ENCODE results near the gene SYT6. TPM values are rescaled to one million over a fixed set of nuclear protein-coding genes. Genes with fewer than 3 reads are reported as not detected.

Gene SYT6
- total RNA-seq, 1 experiment from 2014 or later = not detected

DNA sequence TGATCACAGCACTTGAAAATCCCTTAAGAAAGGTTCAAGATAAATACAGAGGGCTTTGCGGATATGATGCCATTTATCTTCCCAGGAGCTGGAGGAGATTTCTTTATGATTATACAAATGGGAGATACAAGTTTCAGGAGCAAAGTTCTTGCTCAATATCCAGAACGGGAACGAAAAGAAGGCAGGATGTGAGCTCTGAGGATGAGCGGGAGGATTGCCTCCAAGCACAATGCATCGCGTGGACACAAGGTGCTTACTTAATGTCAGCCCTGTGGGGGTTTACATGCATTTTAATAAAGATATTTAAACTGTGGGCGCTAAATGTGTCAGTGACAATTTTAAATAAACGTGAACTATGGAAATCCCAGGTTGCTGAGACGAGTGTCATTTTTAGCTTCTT lies 59.0 kb downstream of the SYT6 start (continued):
- TF ChIP-seq TCF7L2 (IDR thresholded peaks at IDR 0.05; ENCODE audit: borderline replicate concordance, extremely low read depth, insufficient read depth, insufficient read length) (no peak), ELF1 (IDR thresholded peaks at IDR 0.05; ENCODE audit: borderline replicate concordance, low read depth) (no peak), SP1 (IDR thresholded peaks at IDR 0.05; ENCODE audit: low read depth) (no peak), CBX3 (IDR thresholded peaks at IDR 0.05; ENCODE audit: low read depth) (no peak)
- TF ChIP-seq, protein P1, sequence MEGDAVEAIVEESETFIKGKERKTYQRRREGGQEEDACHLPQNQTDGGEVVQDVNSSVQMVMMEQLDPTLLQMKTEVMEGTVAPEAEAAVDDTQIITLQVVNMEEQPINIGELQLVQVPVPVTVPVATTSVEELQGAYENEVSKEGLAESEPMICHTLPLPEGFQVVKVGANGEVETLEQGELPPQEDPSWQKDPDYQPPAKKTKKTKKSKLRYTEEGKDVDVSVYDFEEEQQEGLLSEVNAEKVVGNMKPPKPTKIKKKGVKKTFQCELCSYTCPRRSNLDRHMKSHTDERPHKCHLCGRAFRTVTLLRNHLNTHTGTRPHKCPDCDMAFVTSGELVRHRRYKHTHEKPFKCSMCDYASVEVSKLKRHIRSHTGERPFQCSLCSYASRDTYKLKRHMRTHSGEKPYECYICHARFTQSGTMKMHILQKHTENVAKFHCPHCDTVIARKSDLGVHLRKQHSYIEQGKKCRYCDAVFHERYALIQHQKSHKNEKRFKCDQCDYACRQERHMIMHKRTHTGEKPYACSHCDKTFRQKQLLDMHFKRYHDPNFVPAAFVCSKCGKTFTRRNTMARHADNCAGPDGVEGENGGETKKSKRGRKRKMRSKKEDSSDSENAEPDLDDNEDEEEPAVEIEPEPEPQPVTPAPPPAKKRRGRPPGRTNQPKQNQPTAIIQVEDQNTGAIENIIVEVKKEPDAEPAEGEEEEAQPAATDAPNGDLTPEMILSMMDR (IDR thresholded peaks at IDR 0.05 in 2 of 3, conservative IDR thresholded peaks at IDR 0.05 in 1 of 3; ENCODE audit: borderline replicate concordance in 1 of 3, insufficient read depth in 1 of 3, low read depth in 2 of 3, low read length in 2 of 3) = no peak

DNA sequence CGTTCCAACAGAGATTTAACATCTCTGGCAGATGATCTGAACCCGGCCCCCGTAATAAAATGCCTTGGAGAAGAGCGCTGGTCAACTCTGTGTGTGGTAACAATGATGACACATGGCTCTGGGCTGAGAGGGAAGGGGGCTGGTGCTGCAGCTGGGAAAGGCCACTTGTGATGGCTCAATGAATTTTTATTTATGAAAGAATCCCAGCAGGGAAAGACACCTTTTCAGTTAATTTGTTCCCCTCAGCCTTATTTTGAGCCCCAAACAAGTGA lies 59.4 kb downstream of the SYT6 start:
- intact Hi-C loops (cut with micrococcal nuclease) = no loop called here
- DNase-seq (ENCODE audit: low read depth, low spot score) (no peak), ATAC-seq (no peak)
- H2AFZ ChIP-seq (ENCODE audit: low read depth, low read length, poor library complexity, severe bottlenecking) = no peak overlapping the region
- no peak overlapping the region for H3K4me2 ChIP-seq (ENCODE audit: low read length)
- peaks cover 44% of the 10 kb centered on the region for H3K27me3 ChIP-seq (ENCODE audit: insufficient read depth, low read length)
- RAD21 ChIA-PET (ENCODE audit: low non-redundant PET in 1 of 2, low total read pairs in 2 of 2, uncharacterized antibody in 2 of 2, unreplicated experiment in 2 of 2) = no interaction called here
- POLR2A ChIA-PET = no interaction called here
- H3K9ac ChIP-seq (ENCODE audit: low read length) = no peak overlapping the region
- H3K4me1 ChIP-seq (ENCODE audit: control insufficient read depth in 1 of 2, insufficient read depth in 2 of 2, low read length in 2 of 2) = no peaks in the 10 kb centered on the region
- H3K4me3 ChIP-seq (replicated peaks in 1 of 2; ENCODE audit: low read depth in 1 of 2, low read length in 2 of 2) = no peak overlapping the region
- no peak overlapping the region for H3K27ac ChIP-seq (ENCODE audit: low read depth, low read length)
- CTCF ChIA-PET = no interaction called here
- no peaks in the 10 kb centered on the region for H3K79me2 ChIP-seq (ENCODE audit: insufficient read depth, low read length)
- H3K9me3 ChIP-seq (ENCODE audit: control insufficient read depth in 1 of 2, insufficient read depth in 1 of 2, low read depth in 1 of 2, low read length in 2 of 2) = no peaks in the 10 kb centered on the region
- H3K36me3 ChIP-seq (ENCODE audit: control insufficient read depth in 1 of 2, insufficient read depth in 2 of 2, low read length in 2 of 2) = no peaks in the 10 kb centered on the region
- TF ChIP-seq EZH2 (IDR thresholded peaks at IDR 0.05) (no peak), SP1 (IDR thresholded peaks at IDR 0.05; ENCODE audit: low read depth) (no peak), ELF1 (IDR thresholded peaks at IDR 0.05; ENCODE audit: borderline replicate concordance, low read depth) (no peak), TCF7L2 (IDR thresholded peaks at IDR 0.05; ENCODE audit: borderline replicate concordance, extremely low read depth, insufficient read depth, insufficient read length) (no peak), RAD21 (IDR thresholded peaks at IDR 0.05; ENCODE audit: low read depth) (no peak), SRF (IDR thresholded peaks at IDR 0.05; ENCODE audit: low read depth) (no peak)
- TF ChIP-seq, protein P2, sequence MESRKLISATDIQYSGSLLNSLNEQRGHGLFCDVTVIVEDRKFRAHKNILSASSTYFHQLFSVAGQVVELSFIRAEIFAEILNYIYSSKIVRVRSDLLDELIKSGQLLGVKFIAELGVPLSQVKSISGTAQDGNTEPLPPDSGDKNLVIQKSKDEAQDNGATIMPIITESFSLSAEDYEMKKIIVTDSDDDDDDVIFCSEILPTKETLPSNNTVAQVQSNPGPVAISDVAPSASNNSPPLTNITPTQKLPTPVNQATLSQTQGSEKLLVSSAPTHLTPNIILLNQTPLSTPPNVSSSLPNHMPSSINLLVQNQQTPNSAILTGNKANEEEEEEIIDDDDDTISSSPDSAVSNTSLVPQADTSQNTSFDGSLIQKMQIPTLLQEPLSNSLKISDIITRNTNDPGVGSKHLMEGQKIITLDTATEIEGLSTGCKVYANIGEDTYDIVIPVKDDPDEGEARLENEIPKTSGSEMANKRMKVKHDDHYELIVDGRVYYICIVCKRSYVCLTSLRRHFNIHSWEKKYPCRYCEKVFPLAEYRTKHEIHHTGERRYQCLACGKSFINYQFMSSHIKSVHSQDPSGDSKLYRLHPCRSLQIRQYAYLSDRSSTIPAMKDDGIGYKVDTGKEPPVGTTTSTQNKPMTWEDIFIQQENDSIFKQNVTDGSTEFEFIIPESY (IDR thresholded peaks at IDR 0.05; ENCODE audit: extremely low read depth, insufficient replicate concordance, low read length) = no peak
- TF ChIP-seq, protein P1 (IDR thresholded peaks at IDR 0.05 in 2 of 3, conservative IDR thresholded peaks at IDR 0.05 in 1 of 3; ENCODE audit: borderline replicate concordance in 1 of 3, insufficient read depth in 1 of 3, low read depth in 2 of 3, low read length in 2 of 3) = no peak
- TF ChIP-seq, protein P3, sequence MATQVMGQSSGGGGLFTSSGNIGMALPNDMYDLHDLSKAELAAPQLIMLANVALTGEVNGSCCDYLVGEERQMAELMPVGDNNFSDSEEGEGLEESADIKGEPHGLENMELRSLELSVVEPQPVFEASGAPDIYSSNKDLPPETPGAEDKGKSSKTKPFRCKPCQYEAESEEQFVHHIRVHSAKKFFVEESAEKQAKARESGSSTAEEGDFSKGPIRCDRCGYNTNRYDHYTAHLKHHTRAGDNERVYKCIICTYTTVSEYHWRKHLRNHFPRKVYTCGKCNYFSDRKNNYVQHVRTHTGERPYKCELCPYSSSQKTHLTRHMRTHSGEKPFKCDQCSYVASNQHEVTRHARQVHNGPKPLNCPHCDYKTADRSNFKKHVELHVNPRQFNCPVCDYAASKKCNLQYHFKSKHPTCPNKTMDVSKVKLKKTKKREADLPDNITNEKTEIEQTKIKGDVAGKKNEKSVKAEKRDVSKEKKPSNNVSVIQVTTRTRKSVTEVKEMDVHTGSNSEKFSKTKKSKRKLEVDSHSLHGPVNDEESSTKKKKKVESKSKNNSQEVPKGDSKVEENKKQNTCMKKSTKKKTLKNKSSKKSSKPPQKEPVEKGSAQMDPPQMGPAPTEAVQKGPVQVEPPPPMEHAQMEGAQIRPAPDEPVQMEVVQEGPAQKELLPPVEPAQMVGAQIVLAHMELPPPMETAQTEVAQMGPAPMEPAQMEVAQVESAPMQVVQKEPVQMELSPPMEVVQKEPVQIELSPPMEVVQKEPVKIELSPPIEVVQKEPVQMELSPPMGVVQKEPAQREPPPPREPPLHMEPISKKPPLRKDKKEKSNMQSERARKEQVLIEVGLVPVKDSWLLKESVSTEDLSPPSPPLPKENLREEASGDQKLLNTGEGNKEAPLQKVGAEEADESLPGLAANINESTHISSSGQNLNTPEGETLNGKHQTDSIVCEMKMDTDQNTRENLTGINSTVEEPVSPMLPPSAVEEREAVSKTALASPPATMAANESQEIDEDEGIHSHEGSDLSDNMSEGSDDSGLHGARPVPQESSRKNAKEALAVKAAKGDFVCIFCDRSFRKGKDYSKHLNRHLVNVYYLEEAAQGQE (IDR thresholded peaks at IDR 0.05; ENCODE audit: low read depth) = no peak
- BruUV-seq (replicated peaks) = no TSS peak
- H4K20me1 ChIP-seq (ENCODE audit: insufficient read depth) = no peaks in the 10 kb centered on the region
- no peaks in the 10 kb centered on the region for H3K9me2 ChIP-seq (ENCODE audit: insufficient read depth)
